ENCODE measurements around the gene CNOT1.

DNA sequence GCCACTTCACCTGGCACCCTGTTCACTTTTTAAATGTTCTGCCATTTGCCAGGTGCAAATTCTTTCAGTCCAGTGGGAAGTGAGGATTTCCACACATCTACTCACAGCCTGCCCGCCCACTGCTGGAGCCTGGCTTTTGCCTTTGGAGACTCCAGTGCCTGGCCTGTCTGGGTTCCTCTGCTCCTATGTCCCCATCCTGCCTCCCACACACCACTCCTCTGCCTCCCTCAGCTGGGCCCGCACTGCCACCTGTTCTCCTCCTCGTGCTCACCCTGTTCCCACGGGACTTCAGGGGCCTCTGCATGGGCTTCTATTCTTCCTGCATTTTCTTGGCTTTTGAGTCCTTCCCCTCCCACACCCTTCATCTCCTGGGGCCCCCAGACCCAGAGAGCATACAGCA lies 137.6 kb downstream of the CNOT1 start:
- TF ChIP-seq GATA2 (IDR thresholded peaks at IDR 0.05; ENCODE audit: low read depth, low read length) (no peak), GATA3 (IDR thresholded peaks at IDR 0.05; ENCODE audit: low read depth, low read length) (no peak)
